ENCODE data around the gene ALG14.
"Not testable (repeated sequence)": the region's sequence is repeated elsewhere in the genome, so short reads cannot be mapped to it uniquely, and the experiment has no call there.

Gene ALG14

DNA sequence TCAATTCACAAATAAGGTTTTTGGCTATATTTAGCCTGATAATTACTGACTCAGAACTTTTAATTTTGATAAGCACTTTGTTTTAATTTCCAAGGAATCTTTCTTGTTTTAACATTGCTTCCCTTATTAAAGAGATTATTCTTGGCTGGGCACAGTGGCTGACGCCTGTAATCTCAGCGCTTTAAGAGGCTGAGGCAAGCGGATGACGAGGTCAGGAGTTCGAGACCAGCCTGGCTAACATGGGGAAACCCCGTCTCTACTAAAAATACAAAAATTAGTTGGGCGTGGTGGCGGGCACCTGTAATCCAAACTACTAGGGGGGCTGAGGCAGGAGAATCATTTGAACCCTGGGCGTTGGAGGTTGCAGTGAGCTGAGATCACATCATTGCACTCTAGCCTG, 13.8 kb downstream of the ALG14 start:
- TF ChIP-seq, protein P1, sequence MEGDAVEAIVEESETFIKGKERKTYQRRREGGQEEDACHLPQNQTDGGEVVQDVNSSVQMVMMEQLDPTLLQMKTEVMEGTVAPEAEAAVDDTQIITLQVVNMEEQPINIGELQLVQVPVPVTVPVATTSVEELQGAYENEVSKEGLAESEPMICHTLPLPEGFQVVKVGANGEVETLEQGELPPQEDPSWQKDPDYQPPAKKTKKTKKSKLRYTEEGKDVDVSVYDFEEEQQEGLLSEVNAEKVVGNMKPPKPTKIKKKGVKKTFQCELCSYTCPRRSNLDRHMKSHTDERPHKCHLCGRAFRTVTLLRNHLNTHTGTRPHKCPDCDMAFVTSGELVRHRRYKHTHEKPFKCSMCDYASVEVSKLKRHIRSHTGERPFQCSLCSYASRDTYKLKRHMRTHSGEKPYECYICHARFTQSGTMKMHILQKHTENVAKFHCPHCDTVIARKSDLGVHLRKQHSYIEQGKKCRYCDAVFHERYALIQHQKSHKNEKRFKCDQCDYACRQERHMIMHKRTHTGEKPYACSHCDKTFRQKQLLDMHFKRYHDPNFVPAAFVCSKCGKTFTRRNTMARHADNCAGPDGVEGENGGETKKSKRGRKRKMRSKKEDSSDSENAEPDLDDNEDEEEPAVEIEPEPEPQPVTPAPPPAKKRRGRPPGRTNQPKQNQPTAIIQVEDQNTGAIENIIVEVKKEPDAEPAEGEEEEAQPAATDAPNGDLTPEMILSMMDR (IDR thresholded peaks at IDR 0.05; ENCODE audit: borderline replicate concordance, insufficient read depth, low read depth, low read length): no peak
- H3K4me3 ChIP-seq (ENCODE audit: low read depth, low read length): no peak overlapping the region

DNA sequence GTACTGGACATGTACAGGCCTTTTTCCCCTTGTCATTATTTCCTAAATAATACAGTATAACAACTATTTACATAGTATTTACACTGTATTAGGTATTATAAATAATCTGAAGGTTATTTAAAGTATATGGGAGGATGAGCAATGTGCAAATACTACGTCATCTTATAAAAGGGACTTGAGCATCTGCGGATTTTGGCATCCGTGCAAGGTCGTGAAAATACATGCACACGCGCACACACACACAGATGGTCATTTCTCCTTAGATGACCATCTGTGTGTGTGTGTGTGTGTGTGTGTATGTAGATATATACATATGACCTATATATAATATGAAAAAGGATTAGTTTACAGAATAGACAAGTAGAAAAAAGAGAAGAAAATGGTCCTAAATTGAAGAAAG, 15.4 kb downstream of the ALG14 start:
- no peak overlapping the region for H3K4me3 ChIP-seq (ENCODE audit: low read depth, low read length)
- TF ChIP-seq, protein P1 (IDR thresholded peaks at IDR 0.05; ENCODE audit: borderline replicate concordance, insufficient read depth, low read depth, low read length): no peak

DNA sequence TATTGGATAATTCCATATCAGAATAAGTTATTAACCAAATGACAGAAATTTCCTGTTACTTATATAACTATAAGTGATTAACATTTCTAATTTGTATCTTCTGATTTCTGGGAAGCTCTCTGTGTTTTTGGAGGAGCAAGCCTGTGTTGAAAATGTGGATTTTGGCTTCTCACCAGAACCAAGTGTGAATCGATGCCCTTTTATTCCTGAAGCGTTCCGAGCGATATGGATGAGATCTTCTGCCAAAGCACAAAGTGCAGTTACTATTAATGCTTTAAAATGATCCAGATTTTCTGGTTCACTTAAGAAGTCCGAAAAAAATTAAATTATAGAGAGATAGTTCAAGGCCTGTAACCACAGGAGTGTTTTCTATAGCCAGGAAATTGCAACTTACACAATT, 22.8 kb downstream of the ALG14 start:
- H3K4me3 ChIP-seq (ENCODE audit: low read depth, low read length): no peak overlapping the region
- TF ChIP-seq, protein P1 (IDR thresholded peaks at IDR 0.05; ENCODE audit: borderline replicate concordance, insufficient read depth, low read depth, low read length): no peak

DNA sequence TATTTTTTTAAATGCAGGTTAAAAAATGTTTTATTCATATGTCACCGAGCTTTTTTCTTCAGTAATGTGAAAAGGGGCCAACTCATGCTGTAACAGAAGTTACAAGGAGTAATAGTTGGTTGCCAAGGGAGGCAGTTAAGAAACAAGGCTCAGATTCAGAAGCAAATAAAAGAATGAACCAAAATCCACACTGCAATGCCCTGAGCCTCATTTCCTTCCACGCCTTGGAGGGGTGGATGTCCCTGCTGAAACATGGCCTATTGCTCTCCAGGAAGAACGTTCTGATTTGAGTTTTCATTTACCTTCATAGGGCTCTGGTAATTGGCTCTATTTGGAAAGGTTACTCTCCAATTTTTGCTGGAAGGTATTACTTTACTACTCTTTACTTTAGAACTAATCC, 24.4 kb downstream of the ALG14 start:
- TF ChIP-seq, protein P1 (IDR thresholded peaks at IDR 0.05; ENCODE audit: borderline replicate concordance, insufficient read depth, low read depth, low read length): no peak
- no peak overlapping the region for H3K4me3 ChIP-seq (ENCODE audit: low read depth, low read length)

GRCh38 chr1:95047624-95048023, 25.1 kb downstream of the ALG14 start:
- H3K4me3 ChIP-seq (ENCODE audit: low read depth, low read length): not testable (repeated sequence)

DNA sequence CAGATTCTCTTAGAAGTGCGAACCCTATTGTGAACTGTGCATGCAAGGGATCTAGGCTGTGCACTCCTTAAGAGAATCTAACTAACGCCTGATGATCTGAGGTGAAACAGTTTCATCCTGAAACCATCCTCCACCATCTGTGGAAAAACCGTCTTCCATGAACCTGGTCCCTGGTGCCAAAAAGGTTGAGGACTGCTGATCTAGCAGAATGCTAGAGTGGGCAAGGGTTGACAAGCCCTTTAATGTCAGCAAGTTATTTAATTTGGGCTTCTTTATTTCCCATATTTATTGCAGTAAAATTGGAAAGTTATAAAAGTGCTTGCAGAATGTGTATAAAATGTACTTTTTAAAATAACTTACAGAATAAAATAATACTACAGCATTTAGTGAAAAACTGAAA, 26.4 kb downstream of the ALG14 start:
- H3K4me3 ChIP-seq (ENCODE audit: low read depth, low read length): no peak overlapping the region
- TF ChIP-seq, protein P1 (IDR thresholded peaks at IDR 0.05; ENCODE audit: borderline replicate concordance, insufficient read depth, low read depth, low read length): no peak

GRCh38 chr1:95043141-95043980, 29.4 kb downstream of the ALG14 start:
- TF ChIP-seq, protein P1 (IDR thresholded peaks at IDR 0.05; ENCODE audit: borderline replicate concordance, insufficient read depth, low read depth, low read length): peak; percentile 91
- no peak overlapping the region for H3K4me3 ChIP-seq (ENCODE audit: low read depth, low read length)
